HepG2 (cell line): Measurements from ENCODE around the gene ANKDD1A. TPM values are rescaled to one million over a fixed set of nuclear protein-coding genes. Genes with fewer than 3 reads are reported as not detected.

Experiments used
- CREM ChIP-seq, 2 experiments: sonication (generic) in 1 of 2; formaldehyde crosslinking in 1 of 2; IDR thresholded peaks; 2 replicates each; pipeline versions ENCODE4 v1.4.0 to v1.6.1; 2016 to 2020; ENCODE audit warnings: antibody characterized with exemption in 1 of 2, mild to moderate bottlenecking in 1 of 2, missing genetic modification reagents in 1 of 2
- EED ChIP-seq: sonication (generic); formaldehyde crosslinking; IDR thresholded peaks from 2 replicates; pipeline ENCODE4 v1.5.0; 2020; ENCODE audit warnings: mild to moderate bottlenecking, missing genetic modification reagents
- HOXA7 ChIP-seq: sonication (generic); formaldehyde crosslinking; IDR thresholded peaks from 2 replicates; pipeline ENCODE4 v1.8.1; 2022; ENCODE audit warnings: mild to moderate bottlenecking, missing genetic modification reagents, moderate library complexity
- MEIS2 ChIP-seq: sonication (generic); formaldehyde crosslinking; IDR thresholded peaks from 2 replicates; pipeline ENCODE4 v1.9.0; 2021; ENCODE audit warnings: mild to moderate bottlenecking, missing genetic modification reagents
- MYC ChIP-seq: sonication (generic); formaldehyde crosslinking; IDR thresholded peaks from 2 replicates; pipeline ENCODE4 v1.9.0; 2021; ENCODE audit warnings: missing genetic modification reagents, borderline replicate concordance
- NFATC3 ChIP-seq: sonication (generic); formaldehyde crosslinking; IDR thresholded peaks from 2 replicates; pipeline ENCODE4 v1.5.1; 2020; ENCODE audit warnings: mild to moderate bottlenecking, missing genetic modification reagents
- NFKBIZ ChIP-seq: IDR thresholded peaks from 2 replicates; pipeline ENCODE4 v1.6.1; 2018; ENCODE audit warnings: missing genetic modification reagents, missing compliant biosample characterization
- NR1H2 ChIP-seq: sonication (generic); formaldehyde crosslinking; IDR thresholded peaks from 2 replicates; pipeline ENCODE4 v1.8.1; 2022; ENCODE audit warnings: low read depth, missing genetic modification reagents, borderline replicate concordance
- PAX8 ChIP-seq: sonication (generic); formaldehyde crosslinking; IDR thresholded peaks from 2 replicates; pipeline ENCODE4 v1.8.0; 2022; ENCODE audit warnings: mild to moderate bottlenecking, missing genetic modification reagents, borderline replicate concordance
- RBAK ChIP-seq: sonication (generic); formaldehyde crosslinking; IDR thresholded peaks from 2 replicates; pipeline ENCODE4 v1.5.1; 2020; ENCODE audit warnings: mild to moderate bottlenecking, missing genetic modification reagents
- RBM39 ChIP-seq: fragments of 200-400 bp; formaldehyde crosslinking; IDR thresholded peaks from one replicate; pipeline ENCODE4 v1.6.1; 2018; ENCODE audit warnings: antibody characterized with exemption, mild to moderate bottlenecking, low read depth, low read length; ENCODE audit not compliant: poor library complexity, severe bottlenecking
- RXRA ChIP-seq: sonication (generic); formaldehyde crosslinking; IDR thresholded peaks from 2 replicates; pipeline ENCODE4 v1.5.1; 2020; ENCODE audit warnings: missing genetic modification reagents
- U2AF1 ChIP-seq: fragments of 200-400 bp; formaldehyde crosslinking; optimal IDR thresholded peaks from 2 replicates; pipeline ENCODE3; 2017; ENCODE audit warnings: mild to moderate bottlenecking, low read depth, low read length
- ZBTB8A ChIP-seq: sonication (generic); formaldehyde crosslinking; IDR thresholded peaks from 2 replicates; pipeline ENCODE4 v1.4.0; 2020; ENCODE audit warnings: mild to moderate bottlenecking, low read depth, missing genetic modification reagents, borderline replicate concordance
- ZNF17 ChIP-seq: sonication (generic); formaldehyde crosslinking; IDR thresholded peaks from 2 replicates; pipeline ENCODE4 v1.5.0; 2020; ENCODE audit warnings: mild to moderate bottlenecking, missing genetic modification reagents
- ZNF616 ChIP-seq: sonication (generic); formaldehyde crosslinking; IDR thresholded peaks from 2 replicates; pipeline ENCODE4 v1.5.0; 2020; ENCODE audit warnings: low read depth, mild to moderate bottlenecking, missing genetic modification reagents
- polyA plus RNA-seq, 8 experiments: library from polyadenylated mRNA; depleted of rRNA in 3 of 8; stranded (reverse) in 7 of 8; unstranded in 1 of 8; fragments of >200 nt; fragmentation: Illumina TruSeq in 4 of 8; extraction: Trizol in 4 of 8; gene quantifications; 2 replicates each; pipeline versions ENCODE4 v1.2.1 to v1.2.3, GENCODE V29; 2011 to 2016; ENCODE audit warnings: low read depth in 4 of 8, missing spikeins in 1 of 8, mixed read lengths in 1 of 8; ENCODE audit not compliant: insufficient read depth in 1 of 8
- total RNA-seq, 5 experiments: library from RNA; depleted of rRNA; stranded (reverse); fragments of >200 nt; fragmentation: Illumina TruSeq; extraction: Trizol; gene quantifications; 2 replicates each; pipeline ENCODE4 v1.2.3, GENCODE V29; 2016; ENCODE audit warnings: low read depth in 1 of 5
- TF ChIP-seq, protein P1 (sequence below): sonication (generic); formaldehyde crosslinking; IDR thresholded peaks from 2 replicates; pipeline ENCODE4 v1.5.1; 2020; ENCODE audit warnings: missing genetic modification reagents, mild to moderate bottlenecking, borderline replicate concordance
- TF ChIP-seq, protein P2 (sequence below): sonication (generic); formaldehyde crosslinking; conservative IDR thresholded peaks from 2 replicates; pipeline ENCODE4 v1.8.0; 2022; ENCODE audit warnings: mild to moderate bottlenecking, moderate library complexity, missing genetic modification reagents
- TF ChIP-seq, protein P3 (sequence below): IDR thresholded peaks from 2 replicates; pipeline ENCODE4 v1.6.1; 2016; ENCODE audit warnings: low read depth, borderline replicate concordance
- TF ChIP-seq, protein P4 (sequence below): sonication (generic); formaldehyde crosslinking; IDR thresholded peaks from 2 replicates; pipeline ENCODE4 v1.4.0; 2020; ENCODE audit warnings: missing genetic modification reagents
- TF ChIP-seq, protein P5 (sequence below): sonication (generic); formaldehyde crosslinking; IDR thresholded peaks from 2 replicates; pipeline ENCODE4 v1.8.0; 2022; ENCODE audit warnings: mild to moderate bottlenecking, missing genetic modification reagents, moderate library complexity
- TF ChIP-seq, protein P6 (sequence below): IDR thresholded peaks from 2 replicates; pipeline ENCODE4 v1.6.1; 2016

ANKDD1A gene
- total and polyA plus RNA-seq, 2 of the 13 experiments (the other 11 are each of a cell fraction or from before 2014, with no cell fraction given) = 0.11 to 0.48 TPM

DNA sequence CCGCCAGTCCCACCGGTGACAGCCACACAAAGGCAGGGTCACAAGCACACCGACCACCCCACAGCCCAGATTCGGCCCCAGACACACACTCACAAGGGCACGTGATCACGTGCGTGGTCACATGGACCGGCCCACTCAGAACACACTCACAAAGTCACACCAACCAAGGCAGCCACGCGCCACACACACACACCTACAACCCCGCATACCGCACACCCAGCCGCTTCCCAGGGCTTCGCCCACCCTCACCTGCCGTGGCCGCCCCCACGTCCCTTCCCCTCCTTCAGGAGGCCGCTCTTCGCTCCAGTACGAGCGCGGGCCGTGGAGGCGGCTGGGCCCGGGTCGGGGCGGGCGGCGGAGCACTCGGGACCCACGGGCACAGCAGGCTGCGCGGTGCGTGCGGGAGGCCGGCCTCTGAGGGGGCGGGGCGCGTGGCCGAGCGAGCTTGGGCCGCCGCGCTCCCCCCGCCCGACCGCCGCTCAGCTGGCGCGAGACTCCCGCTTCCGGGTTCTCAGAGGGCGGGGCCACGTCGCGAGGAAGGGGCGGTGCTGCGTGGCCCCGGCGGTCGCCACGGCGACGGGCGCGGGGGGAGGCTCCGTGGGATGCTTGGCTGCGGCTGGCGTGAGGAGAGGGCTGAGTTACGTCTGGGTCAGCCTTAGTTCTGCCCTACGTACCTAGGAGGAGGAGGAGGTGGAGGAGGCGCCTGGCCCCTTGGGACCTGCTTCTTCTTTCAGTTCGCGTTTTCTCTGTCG lies 77.9 kb downstream of the ANKDD1A start, which contains the start of gene SPG21 (continued):
- TF ChIP-seq EED (CRISPR knock-in tag) (no peak), NFKBIZ (CRISPR knock-in tag) (no peak), NR1H2 (no peak), CREM (IDR thresholded peaks at IDR 0.05) (no peak), CREM (CRISPR knock-in tag; IDR thresholded peaks at IDR 0.05) (no peak), RXRA (CRISPR knock-in tag) (peak; percentile 36; the same call in 1 of the 2 replicates), MYC (CRISPR knock-in tag) (peak; percentile 84), NFATC3 (CRISPR knock-in tag) (no peak), PAX8 (CRISPR knock-in tag) (no peak), ZNF17 (no peak), ZBTB8A (no peak), HOXA7 (no peak), MEIS2 (peak; percentile 60; the same call in 1 of the 2 replicates), RBM39 (peak; percentile 4), U2AF1 (no peak), ZNF616 (CRISPR knock-in tag) (0 out of 2 replicates have a peak, but pooled peaks have one; percentile 49), RBAK (no peak)
- TF ChIP-seq, protein P1, sequence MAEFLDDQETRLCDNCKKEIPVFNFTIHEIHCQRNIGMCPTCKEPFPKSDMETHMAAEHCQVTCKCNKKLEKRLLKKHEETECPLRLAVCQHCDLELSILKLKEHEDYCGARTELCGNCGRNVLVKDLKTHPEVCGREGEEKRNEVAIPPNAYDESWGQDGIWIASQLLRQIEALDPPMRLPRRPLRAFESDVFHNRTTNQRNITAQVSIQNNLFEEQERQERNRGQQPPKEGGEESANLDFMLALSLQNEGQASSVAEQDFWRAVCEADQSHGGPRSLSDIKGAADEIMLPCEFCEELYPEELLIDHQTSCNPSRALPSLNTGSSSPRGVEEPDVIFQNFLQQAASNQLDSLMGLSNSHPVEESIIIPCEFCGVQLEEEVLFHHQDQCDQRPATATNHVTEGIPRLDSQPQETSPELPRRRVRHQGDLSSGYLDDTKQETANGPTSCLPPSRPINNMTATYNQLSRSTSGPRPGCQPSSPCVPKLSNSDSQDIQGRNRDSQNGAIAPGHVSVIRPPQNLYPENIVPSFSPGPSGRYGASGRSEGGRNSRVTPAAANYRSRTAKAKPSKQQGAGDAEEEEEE (CRISPR knock-in tag) = no peak
- TF ChIP-seq, protein P2, sequence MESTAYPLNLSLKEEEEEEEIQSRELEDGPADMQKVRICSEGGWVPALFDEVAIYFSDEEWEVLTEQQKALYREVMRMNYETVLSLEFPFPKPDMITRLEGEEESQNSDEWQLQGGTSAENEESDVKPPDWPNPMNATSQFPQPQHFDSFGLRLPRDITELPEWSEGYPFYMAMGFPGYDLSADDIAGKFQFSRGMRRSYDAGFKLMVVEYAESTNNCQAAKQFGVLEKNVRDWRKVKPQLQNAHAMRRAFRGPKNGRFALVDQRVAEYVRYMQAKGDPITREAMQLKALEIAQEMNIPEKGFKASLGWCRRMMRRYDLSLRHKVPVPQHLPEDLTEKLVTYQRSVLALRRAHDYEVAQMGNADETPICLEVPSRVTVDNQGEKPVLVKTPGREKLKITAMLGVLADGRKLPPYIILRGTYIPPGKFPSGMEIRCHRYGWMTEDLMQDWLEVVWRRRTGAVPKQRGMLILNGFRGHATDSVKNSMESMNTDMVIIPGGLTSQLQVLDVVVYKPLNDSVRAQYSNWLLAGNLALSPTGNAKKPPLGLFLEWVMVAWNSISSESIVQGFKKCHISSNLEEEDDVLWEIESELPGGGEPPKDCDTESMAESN (CRISPR knock-in tag) = no peak
- TF ChIP-seq, protein P3, sequence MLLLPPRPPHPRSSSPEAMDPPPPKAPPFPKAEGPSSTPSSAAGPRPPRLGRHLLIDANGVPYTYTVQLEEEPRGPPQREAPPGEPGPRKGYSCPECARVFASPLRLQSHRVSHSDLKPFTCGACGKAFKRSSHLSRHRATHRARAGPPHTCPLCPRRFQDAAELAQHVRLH = no peak
- TF ChIP-seq, protein P4, sequence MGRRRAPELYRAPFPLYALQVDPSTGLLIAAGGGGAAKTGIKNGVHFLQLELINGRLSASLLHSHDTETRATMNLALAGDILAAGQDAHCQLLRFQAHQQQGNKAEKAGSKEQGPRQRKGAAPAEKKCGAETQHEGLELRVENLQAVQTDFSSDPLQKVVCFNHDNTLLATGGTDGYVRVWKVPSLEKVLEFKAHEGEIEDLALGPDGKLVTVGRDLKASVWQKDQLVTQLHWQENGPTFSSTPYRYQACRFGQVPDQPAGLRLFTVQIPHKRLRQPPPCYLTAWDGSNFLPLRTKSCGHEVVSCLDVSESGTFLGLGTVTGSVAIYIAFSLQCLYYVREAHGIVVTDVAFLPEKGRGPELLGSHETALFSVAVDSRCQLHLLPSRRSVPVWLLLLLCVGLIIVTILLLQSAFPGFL (CRISPR knock-in tag) = 0 out of 2 replicates have a peak, but pooled peaks have one; percentile 18
- TF ChIP-seq, protein P5, sequence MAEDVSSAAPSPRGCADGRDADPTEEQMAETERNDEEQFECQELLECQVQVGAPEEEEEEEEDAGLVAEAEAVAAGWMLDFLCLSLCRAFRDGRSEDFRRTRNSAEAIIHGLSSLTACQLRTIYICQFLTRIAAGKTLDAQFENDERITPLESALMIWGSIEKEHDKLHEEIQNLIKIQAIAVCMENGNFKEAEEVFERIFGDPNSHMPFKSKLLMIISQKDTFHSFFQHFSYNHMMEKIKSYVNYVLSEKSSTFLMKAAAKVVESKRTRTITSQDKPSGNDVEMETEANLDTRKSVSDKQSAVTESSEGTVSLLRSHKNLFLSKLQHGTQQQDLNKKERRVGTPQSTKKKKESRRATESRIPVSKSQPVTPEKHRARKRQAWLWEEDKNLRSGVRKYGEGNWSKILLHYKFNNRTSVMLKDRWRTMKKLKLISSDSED = peak; percentile 78; the same call in 1 of the 2 replicates
- TF ChIP-seq, protein P6, sequence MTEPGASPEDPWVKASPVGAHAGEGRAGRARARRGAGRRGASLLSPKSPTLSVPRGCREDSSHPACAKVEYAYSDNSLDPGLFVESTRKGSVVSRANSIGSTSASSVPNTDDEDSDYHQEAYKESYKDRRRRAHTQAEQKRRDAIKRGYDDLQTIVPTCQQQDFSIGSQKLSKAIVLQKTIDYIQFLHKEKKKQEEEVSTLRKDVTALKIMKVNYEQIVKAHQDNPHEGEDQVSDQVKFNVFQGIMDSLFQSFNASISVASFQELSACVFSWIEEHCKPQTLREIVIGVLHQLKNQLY (CRISPR knock-in tag) = peak; percentile 28; the same call in 1 of the 2 replicates
